B cell (primary cell): ENCODE measurements around the gene RCC1. TPM values are rescaled to one million over a fixed set of nuclear protein-coding genes. Genes with fewer than 3 reads are reported as not detected.

Experiments
- ATAC-seq: fragments of 200-7000 bp; cut with Tn5 transposase; one replicate; pipeline ENCODE4 v1.10.0; 2021; ENCODE audit warnings: low read depth, mild to moderate bottlenecking, moderate number of reproducible peaks, moderate library complexity
- CTCF ChIA-PET: fragments of 350-600 bp; sonication (Branson Sonifier 250); formaldehyde crosslinking; loops from one replicate; lab custom pipeline; 2021; ENCODE audit warnings: antibody characterized with exemption, inconsistent platforms; lab: Charles Lee
- POLR2A ChIA-PET: fragments of 350-600 bp; sonication (Branson Sonifier 250); formaldehyde crosslinking; loops from one replicate; lab custom pipeline; 2021; ENCODE audit warnings: antibody characterized with exemption; lab: Charles Lee
- DNase-seq: peaks from one replicate; pipeline ENCODE4 v3.0.0; 2013
- H2AFZ ChIP-seq: 2 replicates; pipeline ENCODE4 v1.6.1; 2012; ENCODE audit warnings: mild to moderate bottlenecking, low read depth, low read length; ENCODE audit not compliant: insufficient read depth, poor library complexity, severe bottlenecking
- H3K27ac ChIP-seq, 2 donors: 1 replicate in 1 of 2; 2 replicates in 1 of 2; pipeline ENCODE4 v1.5.1; 2012 to 2013; ENCODE audit warnings: low read length in 2 of 2, mild to moderate bottlenecking in 2 of 2, moderate library complexity in 1 of 2
- H3K27me3 ChIP-seq, 4 experiments: fragments of 200-600 bp in 1 of 4; sonication (generic) in 1 of 4; replicated peaks in 1 of 4; 1 replicate in 2 of 4; 2 replicates in 2 of 4; pipeline versions ENCODE4 v1.6.1 to v1.7.0; 2013 to 2016; ENCODE audit warnings: low read length in 3 of 4, mild to moderate bottlenecking in 2 of 4, mixed read lengths in 1 of 4, moderate library complexity in 1 of 4; ENCODE audit not compliant: insufficient read depth in 4 of 4, control insufficient read depth in 3 of 4; ENCODE audit errors: control extremely low read depth in 1 of 4
- H3K36me3 ChIP-seq, 2 experiments: replicated peaks in 1 of 2; 1 replicate in 1 of 2; 2 replicates in 1 of 2; pipeline versions ENCODE4 v1.6.1 to v1.7.1; 2013; ENCODE audit warnings: low read length in 1 of 2; ENCODE audit not compliant: insufficient read depth in 2 of 2, control insufficient read depth in 1 of 2; ENCODE audit errors: control extremely low read depth in 1 of 2, extremely low read depth in 1 of 2
- H3K4me1 ChIP-seq, 2 donors: fragments of 200-600 bp in 1 of 2; sonication (generic) in 1 of 2; 1 replicate in 1 of 2; 2 replicates in 1 of 2; pipeline versions ENCODE4 v1.5.1 to v1.6.1; 2013 to 2017; ENCODE audit warnings: low read length in 2 of 2; ENCODE audit not compliant: control insufficient read depth in 2 of 2, insufficient read depth in 2 of 2
- H3K4me2 ChIP-seq: replicated peaks from 2 replicates; pipeline ENCODE3; 2012; ENCODE audit warnings: mild to moderate bottlenecking, low read depth, low read length; ENCODE audit not compliant: poor library complexity, severe bottlenecking
- H3K4me3 ChIP-seq, 5 experiments: fragments of 200-600 bp in 1 of 5; sonication (generic) in 1 of 5; 1 replicate in 3 of 5; 2 replicates in 2 of 5; pipeline versions ENCODE4 v1.5.1 to v1.7.0; 2011 to 2016; ENCODE audit warnings: low read length in 4 of 5, mild to moderate bottlenecking in 4 of 5, low read depth in 2 of 5, control low read depth in 1 of 5, moderate library complexity in 1 of 5; ENCODE audit not compliant: insufficient read depth in 1 of 5; ENCODE audit errors: control extremely low read depth in 1 of 5, extremely low read depth in 1 of 5
- H3K79me2 ChIP-seq: fragments of 200-600 bp; sonication (generic); one replicate; pipeline ENCODE4 v1.6.0; 2016; ENCODE audit warnings: low read length; ENCODE audit not compliant: control insufficient read depth, insufficient read depth
- H3K9ac ChIP-seq: fragments of 200-600 bp; sonication (generic); 2 replicates; pipeline ENCODE4 v1.6.1; 2017; ENCODE audit warnings: mild to moderate bottlenecking, low read length, moderate library complexity
- H3K9me3 ChIP-seq, 3 donors: one replicate each; pipeline versions ENCODE4 v1.6.1 to v1.7.1; 2013; ENCODE audit warnings: low read length in 2 of 3; ENCODE audit not compliant: control insufficient read depth in 2 of 3, insufficient read depth in 1 of 3; ENCODE audit errors: control extremely low read depth in 1 of 3
- H4K20me1 ChIP-seq: 2 replicates; pipeline ENCODE4 v1.6.0; 2012; ENCODE audit warnings: mild to moderate bottlenecking, low read length; ENCODE audit not compliant: insufficient read depth, control insufficient read depth, poor library complexity, severe bottlenecking
- H3K27ac Mint-ChIP-seq: one replicate; pipeline ENCODE4 v1.8.0; 2021; ENCODE audit warnings: mixed read lengths
- H3K27me3 Mint-ChIP-seq: one replicate; pipeline ENCODE4 v1.8.0; 2021; ENCODE audit warnings: mixed read lengths
- H3K4me1 Mint-ChIP-seq: one replicate; pipeline ENCODE4 v1.8.0; 2021; ENCODE audit warnings: mixed read lengths
- H3K4me3 Mint-ChIP-seq: one replicate; pipeline ENCODE4 v1.8.0; 2021; ENCODE audit warnings: mixed read lengths
- H3K9me3 Mint-ChIP-seq: one replicate; pipeline ENCODE4 v1.8.0; 2022; ENCODE audit warnings: mixed read lengths; ENCODE audit not compliant: insufficient read depth
- EZH2 ChIP-seq: IDR thresholded peaks from 2 replicates; pipeline ENCODE4 v1.6.1; 2012; ENCODE audit warnings: borderline replicate concordance, low read depth, mild to moderate bottlenecking, moderate library complexity, low read length; ENCODE audit not compliant: insufficient read depth, poor library complexity, severe bottlenecking
- WGBS: methylation state at CpG from one replicate; pipeline ENCODE4 v1.1.5; 2013; ENCODE audit warnings: missing lambda C conversion rate; ENCODE audit not compliant: insufficient coverage; 5-methylcytosine and 5-hydroxymethylcytosine counted together
- intact Hi-C: fragments of 100-400 bp; cut with micrococcal nuclease; formaldehyde crosslinking; loops from one replicate; pipeline ENCODE4 v1.10.0; 2022
- polyA plus RNA-seq: library from polyadenylated mRNA; depleted of rRNA; stranded (reverse); fragments of >200 nt; gene quantifications from 2 replicates; pipeline ENCODE4 v1.2.3, GENCODE V29; 2012
- total RNA-seq, 2 donors: library from RNA; stranded (reverse); fragments of 120-200 nt in 1 of 2; gene quantifications; 1 replicate in 1 of 2; 2 replicates in 1 of 2; pipeline versions ENCODE4 v1.2.3 to v1.2.4, GENCODE V29; 2013 to 2022
- TF ChIP-seq, protein P1 (sequence below): fragments of 200-600 bp; IDR thresholded peaks from one replicate; pipeline ENCODE4 v1.8.0; 2022; ENCODE audit warnings: antibody characterized with exemption, mild to moderate bottlenecking

RCC1 gene
- total and polyA plus RNA-seq, 2 donors (not counting 1 experiment from before 2014, with no cell fraction given) = 9.7 to 17.5 TPM

DNA sequence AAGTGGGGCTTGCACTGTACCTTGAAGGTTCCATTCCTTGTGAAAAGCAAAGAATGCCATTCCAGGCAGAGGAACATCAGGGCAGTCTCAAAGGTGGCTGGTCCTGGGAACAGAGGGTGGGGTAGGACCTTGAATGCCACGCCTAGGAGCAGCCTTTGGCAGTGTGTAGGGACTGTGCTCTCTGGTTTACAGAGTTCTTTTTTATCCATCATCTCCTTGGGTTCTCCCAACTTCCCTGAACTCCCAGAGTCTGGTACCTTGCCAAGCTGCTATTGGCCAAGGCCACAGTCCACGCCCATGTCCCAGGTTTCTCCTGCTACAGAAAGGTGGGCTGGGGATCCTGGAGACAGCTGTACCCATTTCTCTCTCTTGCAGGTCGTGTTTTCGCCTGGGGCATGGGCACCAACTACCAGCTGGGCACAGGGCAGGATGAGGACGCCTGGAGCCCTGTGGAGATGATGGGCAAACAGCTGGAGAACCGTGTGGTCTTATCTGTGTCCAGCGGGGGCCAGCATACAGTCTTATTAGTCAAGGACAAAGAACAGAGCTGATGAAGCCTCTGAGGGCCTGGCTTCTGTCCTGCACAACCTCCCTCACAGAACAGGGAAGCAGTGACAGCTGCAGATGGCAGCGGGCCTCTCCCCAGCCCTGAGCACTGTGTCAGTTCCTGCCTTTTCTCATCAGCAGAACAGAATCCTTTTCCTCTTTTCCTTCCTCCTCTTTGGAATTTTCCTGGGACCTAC is 31.8 kb downstream of the RCC1 start:
- H3K27me3 ChIP-seq = no peaks in the 10 kb centered on the region
- Mint-ChIP-seq H3K27ac (no peak overlapping the region), H3K9me3 (no peaks in the 10 kb centered on the region), H3K4me3 (no peak overlapping the region), H3K4me1 (no peaks in the 10 kb centered on the region), H3K27me3 (no peaks in the 10 kb centered on the region)
- TF ChIP-seq, protein P1, sequence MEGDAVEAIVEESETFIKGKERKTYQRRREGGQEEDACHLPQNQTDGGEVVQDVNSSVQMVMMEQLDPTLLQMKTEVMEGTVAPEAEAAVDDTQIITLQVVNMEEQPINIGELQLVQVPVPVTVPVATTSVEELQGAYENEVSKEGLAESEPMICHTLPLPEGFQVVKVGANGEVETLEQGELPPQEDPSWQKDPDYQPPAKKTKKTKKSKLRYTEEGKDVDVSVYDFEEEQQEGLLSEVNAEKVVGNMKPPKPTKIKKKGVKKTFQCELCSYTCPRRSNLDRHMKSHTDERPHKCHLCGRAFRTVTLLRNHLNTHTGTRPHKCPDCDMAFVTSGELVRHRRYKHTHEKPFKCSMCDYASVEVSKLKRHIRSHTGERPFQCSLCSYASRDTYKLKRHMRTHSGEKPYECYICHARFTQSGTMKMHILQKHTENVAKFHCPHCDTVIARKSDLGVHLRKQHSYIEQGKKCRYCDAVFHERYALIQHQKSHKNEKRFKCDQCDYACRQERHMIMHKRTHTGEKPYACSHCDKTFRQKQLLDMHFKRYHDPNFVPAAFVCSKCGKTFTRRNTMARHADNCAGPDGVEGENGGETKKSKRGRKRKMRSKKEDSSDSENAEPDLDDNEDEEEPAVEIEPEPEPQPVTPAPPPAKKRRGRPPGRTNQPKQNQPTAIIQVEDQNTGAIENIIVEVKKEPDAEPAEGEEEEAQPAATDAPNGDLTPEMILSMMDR = no peak
- TF ChIP-seq EZH2 = no peak
- H3K4me2 ChIP-seq = no peak overlapping the region
- no peaks in the 10 kb centered on the region for H3K9me3 ChIP-seq
- H4K20me1 ChIP-seq = no peaks in the 10 kb centered on the region
- POLR2A ChIA-PET = interaction anchor here (0.7 kb wide), 1 partner anchor 65 kb away, joined by 3 read pairs; no protein-coding TSS in a partner anchor
- WGBS = 95% methylated on average over 7 of the region's 8 CpGs
- H2AFZ ChIP-seq = no peak overlapping the region
- H3K4me1 ChIP-seq = no peaks in the 10 kb centered on the region
- no peak overlapping the region for H3K9ac ChIP-seq
- peaks cover 4 to 28% of the 10 kb centered on the region in 2 experiments for H3K36me3 ChIP-seq
- CTCF ChIA-PET = no interaction called here
- ATAC-seq (no peak), DNase-seq (no peak)
- no peak overlapping the region for H3K27ac ChIP-seq
- intact Hi-C loops = no loop called here
- H3K79me2 ChIP-seq = no peaks in the 10 kb centered on the region
- H3K4me3 ChIP-seq = no peak overlapping the region

DNA sequence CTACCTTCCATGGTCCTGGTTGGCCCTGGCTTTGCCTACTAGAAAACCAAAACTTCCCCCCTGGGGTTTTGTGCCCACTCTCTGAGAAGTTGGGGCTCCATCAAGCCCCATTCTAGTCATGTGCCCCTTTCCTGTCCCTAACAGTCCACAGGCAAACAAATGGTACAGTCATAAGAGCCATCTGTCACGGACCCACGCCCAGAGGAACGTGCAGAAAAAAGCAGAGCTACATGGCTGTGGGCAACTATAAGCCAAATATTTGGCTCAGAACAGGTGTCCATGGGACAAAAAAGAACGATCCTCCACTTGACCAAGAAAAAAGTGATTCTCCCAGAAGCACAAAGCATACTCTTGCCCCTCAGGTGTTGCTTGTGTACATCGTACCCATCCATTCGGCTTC is 32.4 kb downstream of the RCC1 start:
- Mint-ChIP-seq H3K4me3 (no peak overlapping the region), H3K27me3 (no peaks in the 10 kb centered on the region), H3K27ac (no peak overlapping the region), H3K9me3 (no peaks in the 10 kb centered on the region), H3K4me1 (no peaks in the 10 kb centered on the region)
- no peaks in the 10 kb centered on the region for H4K20me1 ChIP-seq
- H3K79me2 ChIP-seq = no peaks in the 10 kb centered on the region
- 91% methylated on average over 4 of the region's 6 CpGs for WGBS
- ChIA-PET CTCF (interaction anchor here (0.6 kb wide), 1 partner anchor 393 kb away, joined by 3 read pairs; no protein-coding TSS in a partner anchor), POLR2A (no interaction called here)
- H3K4me2 ChIP-seq = no peak overlapping the region
- TF ChIP-seq, protein P1 = no peak
- TF ChIP-seq EZH2 = no peak
- no peak overlapping the region for H2AFZ ChIP-seq
- DNase-seq (no peak), ATAC-seq (no peak)
- intact Hi-C loops = no loop called here
- H3K27ac ChIP-seq = no peak overlapping the region
- no peak overlapping the region for H3K4me3 ChIP-seq
- no peaks in the 10 kb centered on the region for H3K4me1 ChIP-seq
- no peaks in the 10 kb centered on the region for H3K27me3 ChIP-seq
- no peak overlapping the region for H3K9ac ChIP-seq
- no peaks in the 10 kb centered on the region for H3K9me3 ChIP-seq
- peaks cover 4 to 28% of the 10 kb centered on the region in 2 experiments for H3K36me3 ChIP-seq
